OCI-M2 (cell line): Measurements from ENCODE around the gene SEMA6D.

Experiments used
- DNase-seq: peaks from one replicate; lab custom pipeline; 2025; ENCODE audit not compliant: unreplicated experiment; lab: John Stamatoyannopoulos, UW

Gene SEMA6D

DNA sequence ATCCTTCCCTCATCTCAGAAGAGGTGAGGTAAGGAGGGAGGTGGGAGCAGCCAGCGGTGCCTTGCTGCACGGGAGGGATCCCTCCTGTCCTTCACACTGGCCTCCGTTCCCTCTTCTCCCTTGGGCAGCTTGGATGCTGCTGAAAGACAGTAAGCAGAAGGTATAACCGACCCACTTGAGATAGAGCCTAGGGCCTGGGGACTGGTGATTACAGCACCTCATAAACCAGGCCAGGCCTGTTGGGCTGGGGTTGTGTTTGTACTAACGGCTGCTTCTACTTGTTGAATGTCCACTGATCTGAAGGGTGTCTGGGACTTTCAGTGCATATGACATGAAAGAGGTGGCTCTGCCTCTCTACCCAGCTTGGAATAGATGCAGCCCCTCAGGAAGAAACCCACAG is 25.0 kb downstream of the SEMA6D start:
- DNase-seq: no peak

DNA sequence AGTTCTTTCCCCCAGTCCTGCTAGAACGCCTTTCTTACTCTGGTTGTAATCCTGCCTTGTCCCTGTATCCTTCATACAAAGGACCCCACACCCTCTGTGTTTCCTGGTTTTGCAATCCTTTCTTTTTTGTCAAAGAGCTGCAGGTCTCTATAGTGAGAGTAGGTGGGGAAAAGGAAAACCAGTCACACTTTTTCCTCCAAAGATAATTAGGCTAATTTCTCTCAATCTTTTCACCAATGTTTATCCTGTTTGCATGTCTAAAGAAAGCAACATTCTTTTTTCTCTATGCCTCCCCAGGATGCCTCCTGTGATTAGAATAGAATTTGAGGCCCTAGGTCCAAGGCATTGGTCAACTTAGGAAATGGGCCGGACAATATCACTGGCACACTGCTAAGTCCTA is 25.4 kb downstream of the SEMA6D start:
- DNase-seq: no peak

DNA sequence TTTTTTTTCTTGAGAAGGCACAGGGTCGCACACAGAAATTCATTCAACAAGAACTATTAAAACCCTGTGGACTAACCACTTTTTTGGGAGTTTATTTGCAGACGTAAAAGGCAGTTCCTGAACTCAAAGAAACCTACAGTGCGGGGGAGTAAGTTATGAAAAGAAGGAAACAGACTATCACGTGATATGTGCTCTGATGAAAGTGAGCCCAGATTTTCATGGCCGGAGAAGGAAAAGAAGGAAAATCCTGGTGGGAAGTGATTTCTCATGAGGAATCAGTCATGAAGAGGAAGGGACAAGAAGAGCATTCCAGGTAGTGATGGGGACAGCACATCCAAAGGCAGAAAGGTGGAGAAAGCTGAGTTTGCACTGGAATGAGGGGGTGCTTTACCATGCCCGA is 26.1 kb downstream of the SEMA6D start:
- DNase-seq: no peak

DNA sequence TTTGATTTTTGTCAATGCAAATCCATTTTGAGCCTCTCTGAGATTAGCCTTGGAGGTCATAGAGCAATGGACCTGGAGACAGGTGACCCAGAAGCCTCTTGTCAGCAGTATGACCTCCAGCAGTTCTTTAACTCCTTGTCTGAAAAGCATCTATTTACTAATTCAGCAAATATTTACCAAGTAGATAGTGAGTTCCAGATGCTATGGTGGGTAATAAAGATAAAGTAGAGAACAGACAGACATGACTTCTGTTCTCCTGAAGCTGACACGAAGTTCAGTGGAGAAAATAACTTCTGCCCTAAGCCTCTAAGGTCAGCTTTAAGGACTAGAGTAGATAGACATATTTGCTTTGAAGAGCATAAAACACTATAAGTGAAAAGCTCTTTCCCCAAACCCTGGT is 26.6 kb downstream of the SEMA6D start:
- DNase-seq: no peak

DNA sequence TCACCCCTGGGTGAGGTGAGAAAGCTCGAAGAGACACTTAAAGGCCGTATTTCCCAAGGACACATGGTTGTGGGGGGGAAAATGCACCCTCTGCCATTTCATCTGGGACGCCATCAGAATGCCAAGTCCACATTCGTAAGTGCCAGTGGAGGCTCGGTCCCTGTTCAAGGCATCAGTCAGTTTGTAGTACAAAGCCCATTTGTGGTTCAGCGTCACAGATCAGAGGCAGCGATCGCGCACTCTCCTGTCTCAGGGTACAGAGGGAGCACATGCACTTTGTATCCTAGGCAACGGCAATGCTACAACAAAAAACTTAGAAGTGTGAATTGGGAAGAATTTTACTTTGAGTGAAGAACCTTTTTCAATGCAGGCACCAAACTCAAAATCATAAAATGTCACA is 27.2 kb downstream of the SEMA6D start:
- DNase-seq: no peak

DNA sequence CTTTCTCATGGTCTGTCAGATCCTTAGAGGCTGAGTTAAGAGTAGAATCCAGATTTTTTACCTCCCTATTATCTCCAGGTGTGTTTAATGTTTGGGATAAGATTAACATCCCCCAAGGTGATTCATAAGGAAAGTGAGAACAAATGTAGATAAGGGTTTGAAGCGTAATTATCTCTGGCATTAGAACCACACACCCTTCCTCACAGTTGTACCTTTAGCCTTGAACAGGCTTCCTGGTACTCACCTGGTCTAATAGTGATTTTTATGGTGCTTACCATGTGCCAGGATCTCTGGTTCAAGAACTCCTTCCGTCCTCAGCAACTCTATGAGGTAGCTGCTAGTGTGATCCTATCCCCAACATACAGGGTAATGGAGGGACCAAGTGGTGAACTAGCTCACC is 27.7 kb downstream of the SEMA6D start:
- no peak for DNase-seq

DNA sequence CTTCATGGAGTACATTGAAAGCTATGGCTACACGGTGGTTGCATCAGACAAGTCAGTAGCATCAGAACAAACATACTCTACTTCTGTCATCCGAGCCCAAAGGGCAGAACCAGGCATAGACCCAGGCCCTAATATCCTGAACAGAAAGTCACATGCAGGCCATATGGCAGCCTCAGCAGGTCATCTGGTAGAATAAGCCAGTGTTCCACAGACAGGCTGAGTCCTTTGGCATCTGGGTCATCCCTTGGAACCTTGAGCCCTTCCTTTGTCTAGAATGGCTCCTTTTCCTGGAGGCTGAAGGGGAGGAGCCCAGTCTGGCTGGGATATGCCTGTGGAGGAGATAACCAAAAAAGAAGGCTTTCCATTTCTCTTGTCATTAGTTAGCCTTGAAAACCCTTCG is 29.2 kb downstream of the SEMA6D start:
- DNase-seq: no peak

DNA sequence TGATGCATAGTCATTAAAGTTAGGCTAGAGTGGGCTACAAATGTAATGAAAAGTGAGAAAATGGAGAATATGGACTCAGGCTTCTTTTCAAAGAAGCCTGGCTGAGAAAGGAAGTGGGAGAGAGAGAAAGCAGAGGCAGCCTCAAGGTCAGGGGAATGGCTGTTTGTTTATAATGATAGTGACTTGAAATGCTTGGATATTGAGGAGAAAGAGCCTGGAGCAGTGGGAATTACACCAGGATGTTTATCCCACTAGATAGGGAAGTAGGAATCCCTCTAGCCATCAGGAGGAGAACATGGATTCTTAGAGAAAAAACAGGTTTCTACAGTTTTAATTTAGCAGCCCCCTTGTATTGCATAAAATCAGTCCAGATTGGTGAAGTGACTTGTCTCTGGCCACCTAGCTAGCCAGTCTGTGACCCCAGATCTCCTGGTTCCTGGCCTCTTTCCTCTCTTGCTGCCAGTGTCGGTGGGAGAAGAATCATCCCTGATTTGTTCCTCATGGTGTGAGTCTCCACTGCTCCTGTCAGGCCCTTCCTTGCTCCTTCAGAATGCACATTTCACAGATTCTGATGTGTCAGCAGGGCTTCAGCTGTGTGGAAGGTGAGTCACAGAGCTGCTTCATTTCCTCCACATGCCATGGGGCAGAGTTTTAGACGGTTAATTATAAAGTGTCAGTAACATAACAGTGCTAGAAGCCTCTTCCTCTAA is 32.9 kb downstream of the SEMA6D start:
- no peak for DNase-seq

DNA sequence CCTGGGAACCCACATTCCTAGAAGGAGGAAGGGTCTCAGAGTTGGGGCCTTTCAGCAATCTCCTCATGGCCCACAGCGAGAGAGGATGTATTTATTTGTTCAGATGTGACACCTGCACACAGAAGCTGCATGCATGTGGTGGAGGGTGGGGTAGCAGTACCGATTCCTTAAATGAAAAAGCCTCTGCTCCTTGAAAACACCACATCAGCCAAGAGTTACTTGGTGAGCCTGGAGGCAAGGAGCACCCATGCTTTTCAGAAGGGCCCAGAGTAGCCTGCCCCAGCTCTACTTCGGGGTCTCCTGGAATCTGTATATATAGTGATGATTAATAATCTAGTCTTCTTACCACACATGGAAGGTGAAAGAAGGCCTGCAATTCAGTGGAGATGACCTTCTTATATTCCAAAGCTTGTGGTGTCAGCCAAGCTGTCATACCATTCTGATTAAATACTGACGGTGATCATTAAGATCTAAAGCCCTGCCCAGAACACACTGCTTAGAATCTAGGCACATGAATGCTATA is 33.5 kb downstream of the SEMA6D start:
- DNase-seq: no peak

DNA sequence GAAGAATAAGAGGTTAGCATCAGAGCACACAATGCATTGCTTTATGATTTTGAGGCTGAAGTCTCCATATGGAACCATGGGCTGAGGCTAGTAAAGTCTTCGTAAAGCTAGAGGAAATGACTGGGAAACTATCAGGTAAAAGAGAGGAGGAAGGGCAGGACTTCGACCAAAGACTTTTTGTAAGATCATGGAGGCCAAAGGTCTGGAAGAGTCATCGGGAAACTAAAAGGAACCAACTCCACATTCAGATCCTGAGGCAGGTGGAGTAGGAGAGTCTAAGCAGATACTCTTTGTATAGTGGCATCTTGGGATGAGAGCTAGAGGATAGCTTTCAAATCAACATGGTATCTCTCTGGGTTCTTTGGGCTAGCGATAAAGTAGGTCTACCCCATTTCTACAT is 36.3 kb downstream of the SEMA6D start:
- no peak for DNase-seq

DNA sequence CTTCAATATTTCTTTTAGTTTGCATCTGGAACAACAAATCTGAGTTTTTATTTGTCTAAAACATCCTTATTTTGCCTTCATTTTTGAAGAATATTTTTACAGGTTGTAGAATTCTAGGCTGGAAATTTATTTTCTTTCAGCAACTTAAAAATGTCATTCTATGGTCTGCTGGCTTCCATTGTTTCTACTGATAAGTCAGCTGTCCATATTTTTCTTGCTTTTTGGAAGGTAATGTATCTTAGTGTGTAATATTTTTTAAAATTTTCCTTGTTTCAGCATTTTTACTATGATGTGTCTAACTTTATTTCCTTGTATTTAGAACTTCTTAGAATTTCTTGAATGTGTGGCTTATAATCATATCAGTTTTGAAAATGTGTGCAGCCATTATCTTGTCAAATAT is 37.0 kb downstream of the SEMA6D start:
- no peak for DNase-seq

DNA sequence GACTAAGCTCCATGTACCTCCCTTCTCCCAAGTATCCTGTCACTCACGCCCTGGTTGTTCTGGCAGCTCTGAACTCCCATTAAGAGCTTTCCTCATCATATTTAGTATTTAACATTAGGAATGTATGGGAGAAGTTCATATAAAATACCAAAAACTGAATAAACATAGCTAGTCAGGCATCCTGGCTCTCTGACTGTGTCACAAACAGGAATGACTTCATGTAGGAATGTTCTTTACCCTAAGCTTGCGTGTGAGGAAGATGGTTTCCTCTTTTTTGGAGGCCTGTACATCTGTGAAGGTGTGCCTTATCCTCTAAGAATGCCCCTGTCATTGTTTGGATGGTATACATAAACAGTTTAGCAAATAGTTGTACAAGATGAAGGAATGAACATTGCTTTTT is 38.6 kb downstream of the SEMA6D start:
- no peak for DNase-seq

DNA sequence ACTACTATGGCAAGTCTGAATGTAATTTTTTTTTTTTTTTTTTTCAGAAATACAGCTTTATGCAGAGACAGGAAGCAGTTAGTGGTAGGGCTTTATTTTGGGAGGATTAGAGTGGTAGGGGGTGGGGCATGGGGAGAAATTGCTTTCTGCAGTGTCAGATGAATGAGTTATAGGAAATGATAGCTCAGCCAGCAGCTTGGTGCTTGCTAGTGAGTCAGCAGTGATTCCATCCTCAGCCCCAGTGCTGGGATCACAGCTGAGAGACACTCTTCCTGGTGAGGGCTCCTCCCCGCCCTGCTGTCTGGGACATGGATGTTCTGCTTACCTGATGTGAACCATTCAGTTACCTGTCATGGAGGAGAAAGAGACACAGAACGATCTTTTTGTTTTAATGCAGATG is 39.6 kb downstream of the SEMA6D start:
- DNase-seq: no peak

DNA sequence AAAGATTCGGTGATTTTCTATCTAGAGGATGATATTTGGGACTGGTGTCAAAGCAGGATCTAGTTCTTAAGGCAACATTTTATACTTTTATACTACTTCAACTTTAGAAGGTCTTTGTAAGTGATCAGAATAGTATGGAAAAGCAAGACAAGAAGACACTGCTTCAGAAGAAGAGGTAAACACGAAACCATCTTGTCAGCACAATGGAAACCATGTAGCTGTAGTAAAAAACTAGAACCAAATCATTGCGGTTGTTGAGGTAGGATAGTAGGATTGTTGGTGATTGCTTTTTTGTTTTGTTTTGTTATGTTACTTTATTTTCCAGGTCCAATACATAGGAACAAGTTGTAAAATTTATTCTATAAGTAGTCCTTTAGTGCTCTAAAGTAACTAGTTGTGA is 40.0 kb downstream of the SEMA6D start:
- no peak for DNase-seq

DNA sequence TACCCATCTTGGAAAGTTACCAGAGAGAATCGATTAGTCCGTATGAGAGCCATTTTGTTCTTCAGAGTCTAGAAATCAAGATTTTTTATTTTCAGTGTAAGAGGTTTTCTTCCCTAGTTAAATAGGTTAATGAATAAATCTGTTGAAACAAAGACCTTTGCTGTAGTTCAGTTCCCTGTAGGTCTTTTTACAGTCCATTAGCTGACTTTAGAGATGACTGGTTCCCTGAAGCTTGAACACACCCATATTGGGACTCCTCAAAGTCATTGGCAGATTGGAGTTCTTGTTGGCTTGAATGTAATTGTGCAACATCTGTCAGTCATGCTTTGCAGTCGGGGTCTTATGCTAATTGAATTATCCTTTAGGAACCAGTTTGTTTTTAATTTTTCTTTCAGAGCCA is 45.3 kb downstream of the SEMA6D start:
- no peak for DNase-seq

DNA sequence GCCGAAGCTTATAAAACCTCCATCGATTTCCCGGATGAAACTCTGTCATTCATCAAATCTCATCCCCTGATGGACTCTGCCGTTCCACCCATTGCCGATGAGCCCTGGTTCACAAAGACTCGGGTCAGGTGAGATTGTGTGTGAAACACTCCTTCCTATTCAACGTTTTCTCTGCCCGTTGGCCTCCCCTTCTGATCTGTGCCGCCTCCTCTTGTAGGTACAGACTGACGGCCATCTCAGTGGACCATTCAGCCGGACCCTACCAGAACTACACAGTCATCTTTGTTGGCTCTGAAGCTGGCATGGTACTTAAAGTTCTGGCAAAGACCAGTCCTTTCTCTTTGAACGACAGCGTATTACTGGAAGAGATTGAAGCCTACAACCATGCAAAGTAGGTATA is 47.4 kb downstream of the SEMA6D start:
- no peak for DNase-seq

DNA sequence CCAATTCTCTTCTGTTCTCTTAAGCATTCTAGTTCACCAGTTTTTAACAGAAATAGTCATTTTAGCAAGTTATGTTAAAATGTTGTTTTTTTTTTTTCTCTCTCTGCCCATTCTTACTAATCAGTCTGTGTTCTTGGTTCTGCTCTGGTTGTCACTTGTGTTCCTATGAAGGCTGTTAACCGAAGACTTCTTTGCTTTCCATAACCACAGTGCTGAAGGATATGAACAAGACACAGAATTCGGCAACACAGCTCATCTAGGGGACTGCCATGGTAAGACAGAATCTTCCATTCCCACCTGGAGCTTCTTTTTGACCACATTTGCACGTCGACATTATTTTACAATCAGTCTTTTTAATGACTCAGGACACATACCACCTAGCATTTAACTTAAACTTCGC is 49.1 kb downstream of the SEMA6D start:
- no peak for DNase-seq

DNA sequence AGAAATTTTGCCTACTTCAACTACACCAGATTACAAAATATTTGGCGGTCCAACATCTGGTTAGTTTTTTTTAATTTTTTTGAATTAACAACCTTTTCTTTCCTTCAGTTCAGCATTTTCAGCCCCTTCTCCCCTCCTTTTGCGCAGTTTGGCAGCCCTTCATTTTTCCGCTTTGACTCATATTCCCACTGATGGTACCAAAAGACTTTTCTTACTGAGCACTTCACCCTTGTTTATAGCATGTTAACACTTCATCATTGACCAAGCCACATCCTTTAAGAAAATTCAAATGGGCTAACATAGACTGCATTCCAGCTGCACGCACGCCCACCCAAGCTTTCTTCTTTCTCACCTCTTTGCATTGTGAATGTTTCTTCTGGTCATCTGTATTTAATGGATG is 49.7 kb downstream of the SEMA6D start:
- DNase-seq: no peak

DNA sequence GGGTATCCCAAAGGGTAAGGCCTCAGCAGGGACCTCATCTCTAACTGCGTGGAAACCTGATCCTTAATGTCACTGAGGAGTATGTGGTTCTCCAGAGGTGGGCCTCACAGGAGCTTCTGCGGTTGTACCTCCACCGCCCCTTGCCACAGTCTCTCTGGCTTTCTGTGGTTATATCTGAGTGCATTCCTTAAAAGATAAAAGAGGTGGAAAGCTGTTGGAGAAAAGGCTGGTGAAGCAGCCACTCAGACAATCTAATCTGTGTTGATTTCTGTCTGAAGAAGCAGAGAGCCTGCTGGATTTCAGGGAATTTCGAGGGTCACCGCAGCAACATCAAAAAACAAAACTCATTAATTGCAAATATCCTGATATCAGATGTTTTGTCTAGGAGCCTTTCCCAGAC is 51.4 kb downstream of the SEMA6D start:
- no peak for DNase-seq

DNA sequence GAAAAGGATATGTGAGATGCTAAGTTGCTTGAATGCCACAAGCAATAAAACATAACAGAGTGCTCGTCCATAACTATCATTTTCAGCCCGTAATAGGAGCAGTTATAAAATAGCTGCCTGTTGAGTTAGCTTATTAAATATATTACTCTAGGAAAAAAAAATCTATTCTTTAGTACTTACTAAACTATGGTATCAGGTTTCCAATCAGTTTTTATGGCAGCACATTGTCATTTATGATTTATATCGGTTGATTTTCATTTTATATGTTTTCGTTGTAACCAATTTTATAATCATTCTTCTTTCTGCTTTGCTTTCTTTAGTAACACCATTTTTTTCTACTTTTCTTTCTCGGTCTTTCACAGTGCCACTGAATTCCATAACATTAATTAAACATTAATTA is 51.9 kb downstream of the SEMA6D start:
- no peak for DNase-seq

DNA sequence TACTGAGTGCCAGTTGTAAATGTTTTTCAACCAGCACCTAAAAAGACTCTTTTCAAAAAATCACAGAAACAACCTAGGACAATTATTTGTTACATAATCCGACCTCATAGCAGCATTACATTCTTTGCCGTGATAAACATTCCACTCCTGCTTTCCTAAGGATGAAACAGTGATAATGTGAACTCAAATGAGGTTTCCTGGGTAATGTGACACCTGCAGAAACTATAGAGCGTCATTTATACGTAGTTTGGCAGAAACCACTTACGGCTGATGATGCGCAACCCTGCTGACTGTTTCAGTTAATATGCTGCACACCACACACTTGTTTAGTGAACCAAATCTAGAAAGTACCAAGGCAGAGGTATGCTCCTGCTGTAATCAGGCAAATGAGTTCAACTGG is 55.8 kb downstream of the SEMA6D start:
- no peak for DNase-seq

DNA sequence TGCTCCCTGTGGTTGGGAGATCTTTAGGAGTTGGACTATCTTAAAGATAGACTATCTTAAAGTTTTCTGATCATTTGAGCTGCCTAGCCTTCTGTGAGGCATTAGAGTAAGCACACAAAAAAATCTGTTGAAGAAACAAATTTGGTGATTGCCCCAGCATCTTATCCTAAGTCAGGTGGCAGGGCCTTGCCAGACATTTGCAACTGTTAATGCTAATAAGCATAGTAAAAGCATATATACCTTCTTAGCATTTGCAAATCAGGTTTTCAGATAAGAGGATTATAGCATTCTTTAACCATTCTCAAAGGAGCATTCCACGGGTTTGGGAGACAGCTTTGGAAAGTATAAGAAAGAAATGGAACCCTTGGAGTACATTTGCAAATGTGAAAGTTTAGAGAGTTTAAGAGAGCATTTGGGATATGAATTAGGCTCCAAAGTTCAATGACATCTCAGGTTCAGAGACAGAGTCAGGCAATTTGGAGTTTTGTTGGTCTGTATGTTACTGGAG is 61.0 kb downstream of the SEMA6D start:
- DNase-seq: no peak

DNA sequence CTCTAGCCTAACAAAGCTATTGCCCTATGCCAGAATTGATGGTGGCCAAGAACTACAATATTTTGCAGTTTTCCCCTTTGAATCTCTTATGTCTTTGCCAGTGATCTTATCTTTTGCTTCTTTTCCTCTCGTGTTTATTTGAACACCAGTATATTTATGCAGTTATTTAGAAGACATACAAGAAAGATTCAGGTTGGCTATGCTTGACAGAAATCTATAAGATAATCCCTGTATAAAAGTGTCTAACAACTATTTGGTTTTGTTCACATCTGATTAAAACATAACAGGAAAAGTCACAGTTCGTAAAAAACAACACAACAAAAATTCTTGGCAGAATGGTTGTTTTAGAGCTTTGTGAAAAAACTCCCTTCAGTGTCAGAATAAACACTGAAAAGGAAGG is 63.7 kb downstream of the SEMA6D start:
- no peak for DNase-seq
